Mesenchymal stem cell (in vitro differentiated cells and primary cell): ENCODE data around the gene BICDL1.

ENCODE experiments used
- DNase-seq: peaks from one replicate; pipeline ENCODE4 v3.0.0-alpha.2; 2013
- H2AFZ ChIP-seq: one replicate; pipeline ENCODE4 v1.6.1; 2013; ENCODE audit warnings: low read depth, mild to moderate bottlenecking, control low read depth, inconsistent platforms, low read length, moderate library complexity
- H2AK5ac ChIP-seq: 2 replicates; pipeline ENCODE4 v1.6.1; 2013; ENCODE audit warnings: low read length, moderate library complexity, mild to moderate bottlenecking, inconsistent platforms; ENCODE audit not compliant: severe bottlenecking
- H2BK120ac ChIP-seq: one replicate; pipeline ENCODE4 v1.6.1; 2013; ENCODE audit warnings: low read depth, mild to moderate bottlenecking, inconsistent platforms, low read length, moderate library complexity
- H2BK12ac ChIP-seq, 2 experiments: one replicate each; pipeline ENCODE4 v1.6.1; 2013; ENCODE audit warnings: inconsistent platforms in 2 of 2, low read length in 2 of 2, mild to moderate bottlenecking in 2 of 2, moderate library complexity in 2 of 2, control low read depth in 1 of 2
- H2BK15ac ChIP-seq: one replicate; pipeline ENCODE4 v1.6.1; 2013; ENCODE audit warnings: mild to moderate bottlenecking, low read depth, inconsistent platforms; ENCODE audit not compliant: poor library complexity, severe bottlenecking
- H2BK5ac ChIP-seq: 2 replicates; pipeline ENCODE4 v1.6.1; 2013; ENCODE audit warnings: low read depth, mild to moderate bottlenecking, low read length, control low read depth, inconsistent platforms; ENCODE audit not compliant: poor library complexity, severe bottlenecking
- H3K14ac ChIP-seq, 2 experiments: one replicate each; pipeline ENCODE4 v1.6.1; 2013; ENCODE audit warnings: inconsistent platforms in 2 of 2, low read length in 2 of 2, control low read depth in 1 of 2, mild to moderate bottlenecking in 1 of 2, moderate library complexity in 1 of 2
- H3K18ac ChIP-seq, 2 experiments: one replicate each; pipeline ENCODE4 v1.6.1; 2013; ENCODE audit warnings: inconsistent platforms in 2 of 2, low read length in 2 of 2, control low read depth in 1 of 2, low read depth in 1 of 2, mild to moderate bottlenecking in 1 of 2
- H3K23ac ChIP-seq, 2 experiments: one replicate each; pipeline ENCODE4 v1.6.1; 2013; ENCODE audit warnings: inconsistent platforms in 2 of 2, low read length in 2 of 2, mild to moderate bottlenecking in 2 of 2, moderate library complexity in 2 of 2, control low read depth in 1 of 2
- H3K27ac ChIP-seq: 2 replicates; pipeline ENCODE4 v1.5.1; 2013; ENCODE audit warnings: mild to moderate bottlenecking, moderate library complexity, low read length, control low read depth, inconsistent platforms; ENCODE audit not compliant: poor library complexity, severe bottlenecking
- H3K27me3 ChIP-seq, 2 experiments: 2 replicates each; pipeline versions ENCODE4 v1.6.1 to v1.7.0; 2013; ENCODE audit warnings: low read length in 2 of 2, mild to moderate bottlenecking in 2 of 2, moderate library complexity in 2 of 2, control low read depth in 1 of 2, inconsistent platforms in 1 of 2; ENCODE audit not compliant: control insufficient read depth in 1 of 2, insufficient read depth in 1 of 2
- H3K36me3 ChIP-seq, 2 experiments: 2 replicates each; pipeline versions ENCODE4 v1.6.1 to v1.7.0; 2013; ENCODE audit warnings: low read length in 2 of 2, control low read depth in 1 of 2, inconsistent platforms in 1 of 2, low read depth in 1 of 2, mild to moderate bottlenecking in 1 of 2; ENCODE audit not compliant: insufficient read depth in 2 of 2, control insufficient read depth in 1 of 2
- H3K4ac ChIP-seq, 2 experiments: one replicate each; pipeline ENCODE4 v1.6.1; 2013; ENCODE audit warnings: inconsistent platforms in 2 of 2, low read length in 2 of 2, mild to moderate bottlenecking in 2 of 2, moderate library complexity in 2 of 2, control low read depth in 1 of 2, low read depth in 1 of 2
- H3K4me1 ChIP-seq: 2 replicates; pipeline ENCODE4 v1.6.1; 2013; ENCODE audit warnings: low read depth, low read length, control low read depth; ENCODE audit not compliant: control insufficient read depth, insufficient read depth
- H3K4me2 ChIP-seq: 2 replicates; pipeline ENCODE4 v1.6.1; 2013; ENCODE audit warnings: low read length, mild to moderate bottlenecking, inconsistent platforms; ENCODE audit not compliant: poor library complexity, severe bottlenecking
- H3K4me3 ChIP-seq, 2 experiments: 2 replicates each; pipeline versions ENCODE4 v1.5.1 to v1.7.0; 2013; ENCODE audit warnings: low read length in 2 of 2, mild to moderate bottlenecking in 2 of 2, control low read depth in 1 of 2, low read depth in 1 of 2; ENCODE audit not compliant: insufficient read depth in 1 of 2
- H3K79me1 ChIP-seq: replicated peaks from 2 replicates; pipeline ENCODE4 v1.6.1; 2013; ENCODE audit warnings: mild to moderate bottlenecking, control low read depth, low read length, inconsistent platforms; ENCODE audit not compliant: poor library complexity, severe bottlenecking
- H3K9ac ChIP-seq: 2 replicates; pipeline ENCODE4 v1.7.0; 2013; ENCODE audit warnings: mild to moderate bottlenecking, low read length, moderate library complexity
- H3K9me3 ChIP-seq: 2 replicates; pipeline ENCODE4 v1.7.0; 2013; ENCODE audit warnings: mild to moderate bottlenecking, low read length; ENCODE audit not compliant: control insufficient read depth
- H4K8ac ChIP-seq: one replicate; pipeline ENCODE4 v1.6.1; 2013; ENCODE audit warnings: inconsistent platforms, mild to moderate bottlenecking, low read length, moderate library complexity
- H4K91ac ChIP-seq: one replicate; pipeline ENCODE4 v1.6.1; 2013; ENCODE audit warnings: mild to moderate bottlenecking, low read length, inconsistent platforms
- WGBS: methylation state at CpG from one replicate; pipeline ENCODE4 v1.1.7; 2013; ENCODE audit warnings: mixed read lengths; 5-methylcytosine and 5-hydroxymethylcytosine counted together

BICDL1 gene

DNA sequence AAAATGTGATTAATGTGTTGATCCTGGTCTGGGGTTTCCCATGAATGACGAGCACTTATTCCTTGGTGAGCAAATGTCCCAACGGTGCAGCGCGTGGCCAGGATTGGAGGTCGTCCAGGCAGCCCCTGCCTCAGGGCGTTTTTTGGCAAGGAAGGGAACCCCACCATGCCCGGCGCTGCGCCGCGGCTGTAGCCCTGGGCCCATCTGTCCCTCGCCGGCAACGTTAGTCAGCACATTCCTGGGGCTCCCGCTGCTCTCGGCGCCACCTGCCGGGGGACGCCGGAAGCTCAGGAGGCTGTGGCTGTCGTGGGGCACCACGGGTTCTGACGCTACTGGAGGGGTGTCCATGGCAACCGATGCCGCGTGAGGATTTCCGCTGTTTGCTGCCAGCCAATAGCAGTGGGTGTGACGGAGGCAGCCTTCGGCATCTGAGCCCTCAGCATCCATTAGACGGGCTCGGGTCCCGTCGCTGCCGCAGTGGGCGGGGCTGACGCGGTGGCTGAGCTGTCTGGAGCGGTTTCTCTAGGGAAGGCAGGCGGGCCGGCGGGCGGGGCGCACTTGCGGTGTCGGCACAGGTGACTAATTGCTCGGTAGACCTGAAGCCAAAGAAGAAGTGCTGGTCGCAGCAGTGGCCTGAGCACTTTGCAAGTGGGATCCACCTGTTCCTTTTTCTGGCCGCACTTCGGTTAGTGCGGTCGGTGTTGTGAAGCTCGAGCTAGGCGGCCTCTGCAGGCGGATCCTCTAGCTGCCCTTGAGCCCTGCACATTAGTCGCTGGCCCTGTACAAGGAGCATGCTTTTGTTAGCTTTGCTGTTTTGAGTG, 98.0 kb downstream of the BICDL1 start:
- Histone ChIP-seq H3K18ac (peak overlapping the region; percentile 74 to 84), H2BK15ac (no peak overlapping the region), H2BK120ac (no peak overlapping the region), H3K9ac (peak overlapping the region; percentile 85), H3K27me3 (no peaks in the 10 kb centered on the region), H3K4me2 (peak overlapping the region; percentile 95), H3K14ac (peak overlapping the region in 1 of 2 experiments; percentile 85), H3K23ac (no peak overlapping the region), H3K79me1 (no peaks in the 10 kb centered on the region), H2AK5ac (no peak overlapping the region), H2BK5ac (no peak overlapping the region), H4K91ac (no peak overlapping the region), H3K4me1 (peaks cover 7% of the 10 kb centered on the region), H3K9me3 (no peaks in the 10 kb centered on the region), H3K4me3 (peak overlapping the region; percentile 52 to 74), H2BK12ac (no peak overlapping the region), H2AFZ (peak overlapping the region; percentile 94), H3K36me3 (peaks cover 18 to 25% of the 10 kb centered on the region in 2 experiments), H3K4ac (peak overlapping the region in 1 of 2 experiments; percentile 75), H3K27ac (peak overlapping the region; percentile 48), H4K8ac (peak overlapping the region; percentile 86)
- 1% methylated on average over 55 of the region's 55 CpGs for WGBS
- DNase-seq: peak; percentile 99

DNA sequence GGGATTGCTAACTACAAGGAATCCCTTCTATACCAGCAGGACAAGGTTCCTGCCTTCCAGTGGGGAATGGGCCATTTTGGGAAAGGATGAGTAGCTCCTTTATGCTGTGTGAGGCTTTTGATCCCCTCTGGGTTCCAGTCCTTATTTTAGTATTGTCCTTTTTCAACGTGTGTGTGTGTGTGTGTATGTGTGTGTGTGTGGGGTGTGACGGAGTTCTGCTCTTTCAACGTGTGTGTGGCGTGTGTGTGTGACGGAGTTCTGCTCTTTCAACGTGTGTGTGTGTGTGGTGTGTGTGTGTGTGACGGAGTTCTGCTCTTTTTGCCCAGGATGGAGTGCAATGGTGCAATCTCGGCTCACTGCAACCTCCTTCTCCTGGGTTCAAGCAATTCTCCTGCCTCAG, 100.1 kb downstream of the BICDL1 start:
- H2AK5ac ChIP-seq: no peak overlapping the region
- no peak overlapping the region for H3K4ac ChIP-seq
- H4K91ac ChIP-seq: no peak overlapping the region
- no peak overlapping the region for H3K9ac ChIP-seq
- H3K79me1 ChIP-seq: peaks cover 5% of the 10 kb centered on the region
- H2BK5ac ChIP-seq: no peak overlapping the region
- H4K8ac ChIP-seq: no peak overlapping the region
- H3K27ac ChIP-seq: no peak overlapping the region
- H3K4me1 ChIP-seq: peaks cover 20% of the 10 kb centered on the region
- H2AFZ ChIP-seq: no peak overlapping the region
- no peaks in the 10 kb centered on the region for H3K9me3 ChIP-seq
- H3K36me3 ChIP-seq: peaks cover 33 to 43% of the 10 kb centered on the region in 2 experiments
- H3K18ac ChIP-seq: no peak overlapping the region
- H3K23ac ChIP-seq: no peak overlapping the region
- no peak overlapping the region for H3K14ac ChIP-seq
- no peak overlapping the region for H3K4me2 ChIP-seq
- no peak overlapping the region for H3K4me3 ChIP-seq
- no peak overlapping the region for H2BK15ac ChIP-seq
- 71% methylated on average over 6 of the region's 8 CpGs for WGBS
- no peaks in the 10 kb centered on the region for H3K27me3 ChIP-seq
- no peak for DNase-seq
- H2BK12ac ChIP-seq: no peak overlapping the region
- no peak overlapping the region for H2BK120ac ChIP-seq

DNA sequence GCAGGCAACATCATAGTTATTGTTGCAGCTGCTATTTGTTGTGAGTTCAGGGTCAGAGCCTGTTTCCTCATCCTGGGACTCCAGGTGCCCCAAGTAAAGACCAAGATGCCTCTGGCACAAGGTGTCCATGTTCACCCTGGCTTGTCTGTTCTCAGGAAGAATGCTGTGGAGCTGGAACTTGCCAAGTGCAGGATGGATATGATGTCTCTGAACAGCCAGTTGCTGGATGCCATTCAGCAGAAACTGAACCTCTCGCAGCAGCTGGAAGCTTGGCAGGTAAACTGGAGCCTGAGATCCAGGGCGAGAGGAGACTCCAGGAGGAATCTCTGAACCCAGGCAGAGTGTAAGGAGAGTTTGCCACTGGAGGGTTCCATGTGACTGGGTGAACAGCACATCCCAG, 100.8 kb downstream of the BICDL1 start:
- Histone ChIP-seq H3K36me3 (peaks cover 40 to 47% of the 10 kb centered on the region in 2 experiments), H3K4me3 (no peak overlapping the region), H3K9ac (no peak overlapping the region), H2AK5ac (no peak overlapping the region), H4K91ac (no peak overlapping the region), H2BK120ac (no peak overlapping the region), H3K9me3 (no peaks in the 10 kb centered on the region), H3K27ac (no peak overlapping the region), H3K18ac (no peak overlapping the region), H3K27me3 (no peaks in the 10 kb centered on the region), H3K79me1 (peaks cover 5% of the 10 kb centered on the region), H2AFZ (no peak overlapping the region), H3K14ac (no peak overlapping the region), H3K4me2 (no peak overlapping the region), H3K4ac (no peak overlapping the region), H2BK15ac (no peak overlapping the region), H3K23ac (no peak overlapping the region), H2BK12ac (no peak overlapping the region), H3K4me1 (peaks cover 26% of the 10 kb centered on the region), H2BK5ac (no peak overlapping the region), H4K8ac (no peak overlapping the region)
- DNase-seq: no peak
- WGBS: 95% methylated on average over 2 of the region's 2 CpGs

DNA sequence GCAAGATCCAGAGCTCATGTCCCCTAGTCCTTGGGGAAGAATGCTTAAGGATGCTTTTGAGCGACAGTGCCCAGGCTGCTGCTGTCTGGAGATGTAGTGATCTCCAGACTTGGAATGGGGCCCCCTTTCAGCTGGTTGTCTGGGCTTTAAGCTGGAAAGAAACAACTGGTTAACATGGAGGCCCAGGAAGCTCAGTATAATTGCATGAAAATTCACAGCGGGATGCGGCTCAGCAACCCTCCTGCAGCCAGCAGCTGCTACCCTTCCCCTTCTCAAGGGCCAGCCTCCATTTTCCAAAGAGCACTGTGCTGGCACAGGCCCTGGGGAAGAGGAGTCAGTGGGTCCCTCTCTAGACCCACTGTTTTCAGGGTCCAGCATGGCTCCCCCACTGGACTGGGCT, 101.2 kb downstream of the BICDL1 start:
- Histone ChIP-seq H2BK15ac (no peak overlapping the region), H3K27ac (no peak overlapping the region), H2BK5ac (no peak overlapping the region), H2AFZ (no peak overlapping the region), H3K23ac (no peak overlapping the region), H3K4me2 (no peak overlapping the region), H3K36me3 (peaks cover 41 to 51% of the 10 kb centered on the region in 2 experiments), H2AK5ac (no peak overlapping the region), H2BK120ac (no peak overlapping the region), H3K9me3 (no peaks in the 10 kb centered on the region), H3K4ac (no peak overlapping the region), H3K4me3 (no peak overlapping the region), H2BK12ac (no peak overlapping the region), H4K91ac (no peak overlapping the region), H3K4me1 (peaks cover 26% of the 10 kb centered on the region), H4K8ac (no peak overlapping the region), H3K79me1 (peaks cover 6% of the 10 kb centered on the region), H3K14ac (no peak overlapping the region), H3K27me3 (no peaks in the 10 kb centered on the region), H3K9ac (no peak overlapping the region), H3K18ac (no peak overlapping the region)
- no peak for DNase-seq
- WGBS: 96% methylated on average over 3 of the region's 3 CpGs
